Erythroblast (primary cell): ENCODE results near the gene ZNF337.
"Not testable (repeated sequence)": the region's sequence is repeated elsewhere in the genome, so short reads cannot be mapped to it uniquely, and the experiment has no call there.

Experiments
- DNase-seq, 2 experiments: peaks; one replicate each; lab custom pipeline; 2025; lab: John Stamatoyannopoulos, UW
- GATA1 ChIP-seq: IDR thresholded peaks from 2 replicates; pipeline ENCODE4 v1.6.1; 2011; ENCODE audit warnings: low read depth, mild to moderate bottlenecking, control low read depth, low read length, moderate library complexity
- POLR2A ChIP-seq: IDR thresholded peaks from 2 replicates; pipeline ENCODE4 v1.6.1; 2011; ENCODE audit warnings: mild to moderate bottlenecking, low read length

Gene ZNF337

DNA sequence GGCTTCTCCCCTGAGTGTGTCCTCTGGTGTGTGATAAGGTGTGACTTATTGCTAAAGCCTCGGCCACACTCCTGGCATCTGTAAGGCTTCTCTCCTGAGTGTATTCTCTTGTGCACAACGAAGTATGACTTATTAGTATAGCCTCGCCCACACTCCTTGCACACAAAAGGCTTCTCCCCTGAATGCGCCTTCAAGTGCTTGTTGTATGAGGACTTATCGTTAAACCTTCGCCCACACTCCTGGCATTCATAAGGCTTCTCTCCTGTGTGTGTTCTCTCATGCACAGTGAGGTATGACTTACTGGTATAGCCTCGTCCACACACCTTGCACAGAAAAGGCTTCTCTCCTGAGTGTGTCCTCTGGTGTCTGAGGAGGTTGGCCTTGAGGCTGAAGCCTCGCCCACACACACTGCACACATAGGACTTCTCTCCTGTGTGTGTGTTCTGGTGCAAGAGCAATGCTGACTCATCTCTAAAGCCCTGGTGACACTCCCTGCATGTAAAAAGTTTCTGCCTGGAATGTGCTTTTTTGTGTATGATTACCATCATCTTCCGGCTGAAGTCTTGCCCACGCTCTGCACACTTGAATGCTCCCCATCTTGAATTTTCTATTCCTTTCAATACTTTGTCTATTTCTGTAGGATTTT, 20.4 kb downstream of the ZNF337 start:
- DNase-seq = peak in 1 of 2 experiments; percentile 8

DNA sequence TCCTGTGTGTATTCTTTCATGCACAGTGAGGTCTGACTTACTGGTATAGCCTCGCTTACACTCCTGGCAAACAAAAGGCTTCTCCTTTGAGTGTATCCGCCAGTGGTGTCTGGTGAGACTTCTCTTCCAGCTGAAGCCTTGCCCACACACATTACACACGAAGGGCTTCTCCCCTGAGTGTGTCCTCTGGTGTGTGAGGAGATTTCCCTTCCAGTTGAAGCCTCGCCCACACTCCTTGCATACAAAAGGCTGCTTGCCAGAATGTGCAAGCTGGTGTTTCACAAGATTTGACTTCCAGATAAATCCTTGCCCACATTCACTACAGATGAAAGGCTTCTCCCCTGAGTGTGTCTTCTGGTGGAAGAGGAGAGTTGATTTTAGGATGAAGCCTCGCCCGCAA, 21.5 kb downstream of the ZNF337 start:
- TF ChIP-seq GATA1 = no peak
- TF ChIP-seq POLR2A = no peak
- no peak for DNase-seq

More for the DNA sequence above, 20.4 kb downstream of the ZNF337 start:
- no peak for TF ChIP-seq POLR2A
- TF ChIP-seq GATA1 = no peak

GRCh38 chr20:25672659-25673235, 23.9 kb downstream of the ZNF337 start:
- DNase-seq = no peak
- TF ChIP-seq POLR2A (no peak), GATA1 (no peak)

DNA sequence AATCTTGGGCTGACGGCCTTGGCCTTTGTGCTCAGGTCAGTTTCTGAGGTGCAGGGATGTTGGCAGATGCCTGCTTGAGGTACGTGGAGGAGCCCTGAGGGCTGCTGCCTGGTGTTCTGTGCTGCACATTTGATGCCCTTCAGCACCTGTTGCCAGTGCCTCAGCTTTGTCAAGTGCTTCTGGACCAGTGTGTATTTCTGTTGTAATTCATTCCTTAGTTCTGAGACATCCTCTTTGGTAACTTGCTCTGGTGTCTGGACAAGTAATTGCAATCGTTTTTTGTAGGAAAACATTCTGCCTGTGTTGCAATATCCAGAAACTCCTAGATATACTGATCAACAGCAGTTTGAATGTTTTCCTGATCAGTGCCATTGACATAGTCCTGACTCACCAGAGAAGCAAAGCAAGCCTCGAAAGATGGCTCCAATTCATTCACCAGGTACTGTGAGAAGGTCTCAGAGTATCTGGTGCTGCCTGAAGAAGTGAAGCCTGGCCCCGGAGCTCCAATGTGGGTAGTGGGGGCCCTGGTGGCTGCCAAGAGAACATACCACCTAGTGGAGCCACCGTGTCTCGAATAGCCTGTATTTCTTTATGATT, 26.7 kb downstream of the ZNF337 start:
- DNase-seq = peak in 1 of 2 experiments; percentile 6
- TF ChIP-seq POLR2A (no peak), GATA1 (no peak)

DNA sequence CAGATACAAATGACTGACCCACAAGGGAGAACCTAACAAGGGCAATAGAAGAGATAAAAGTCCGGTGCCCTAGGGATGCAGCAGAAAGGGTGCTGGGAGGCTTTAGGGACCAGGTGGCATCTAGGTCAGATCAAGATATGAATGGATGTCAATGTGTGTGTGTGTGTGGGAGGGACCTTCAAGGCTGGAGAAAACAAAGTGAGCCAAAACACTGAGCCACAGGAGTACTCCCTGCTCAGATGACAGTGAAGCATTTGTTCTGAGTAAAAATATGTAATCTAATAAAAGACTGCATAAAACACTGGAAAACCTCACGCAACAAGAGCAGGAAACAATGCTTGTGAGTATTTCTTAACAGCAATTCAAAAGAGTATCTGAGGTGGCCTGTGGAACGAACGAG, 28.2 kb downstream of the ZNF337 start:
- TF ChIP-seq POLR2A (no peak), GATA1 (no peak)
- no peak for DNase-seq

- no peak for DNase-seq
- TF ChIP-seq POLR2A = no peak
- TF ChIP-seq GATA1 = no peak
Measured at GRCh38 chr20:25659999-25660398, 36.7 kb downstream of the ZNF337 start.

- DNase-seq = no peak
- TF ChIP-seq GATA1 (no peak), POLR2A (no peak)
Measured at GRCh38 chr20:25654487-25654886, 42.2 kb downstream of the ZNF337 start.

DNA sequence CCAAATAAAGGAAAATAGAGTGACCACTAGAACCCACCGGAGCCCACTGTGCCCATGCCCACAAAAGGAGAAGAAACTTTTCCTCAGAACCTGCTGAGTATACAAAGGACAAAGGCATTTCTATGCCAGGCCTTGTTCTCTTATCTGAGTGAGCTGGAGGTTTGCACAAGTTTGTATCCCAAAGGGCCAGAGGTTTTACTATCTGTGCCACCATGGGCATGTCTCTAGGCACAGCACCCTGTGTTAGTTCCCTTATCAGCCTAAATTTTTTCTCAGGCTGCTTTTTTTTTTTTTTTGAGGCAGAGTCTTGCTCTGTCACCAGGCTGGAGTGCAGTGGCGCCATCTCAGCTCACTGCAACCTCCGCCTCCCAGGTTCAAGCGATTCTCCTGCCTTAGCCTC, 43.8 kb downstream of the ZNF337 start:
- peak; percentile 13 to 69 for DNase-seq

DNA sequence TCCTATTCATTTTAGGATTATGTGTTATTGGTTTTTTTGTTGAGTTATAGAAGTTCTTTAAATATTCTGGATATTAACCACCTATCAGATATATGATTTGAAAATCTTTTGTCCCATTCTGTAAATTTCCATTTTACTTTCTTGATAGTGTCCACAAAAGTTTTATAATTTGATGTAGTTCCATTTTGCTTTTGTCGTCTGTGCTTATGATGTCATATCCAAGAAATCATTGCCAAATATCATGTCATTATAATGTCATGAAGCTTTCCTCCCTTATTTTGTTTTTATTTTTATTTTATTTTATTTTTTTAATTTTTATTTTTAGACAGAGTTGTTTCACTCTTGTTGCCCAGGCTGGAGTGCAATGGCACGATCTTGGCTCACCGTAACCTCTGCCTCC, 51.8 kb downstream of the ZNF337 start:
- no peak for TF ChIP-seq GATA1
- DNase-seq = no peak

- no peak for TF ChIP-seq GATA1
- TF ChIP-seq POLR2A = no peak
- DNase-seq = no peak
Measured at GRCh38 chr20:25643716-25644115, 52.9 kb downstream of the ZNF337 start.

GRCh38 chr20:25637247-25637646, 59.4 kb downstream of the ZNF337 start:
- no peak for DNase-seq
- TF ChIP-seq POLR2A = no peak
- no peak for TF ChIP-seq GATA1

- TF ChIP-seq GATA1 = no peak
- no peak for TF ChIP-seq POLR2A
- DNase-seq = no peak
Measured at GRCh38 chr20:25632940-25633790, 63.5 kb downstream of the ZNF337 start.

GRCh38 chr20:25630615-25631014, 66.0 kb downstream of the ZNF337 start:
- not testable (repeated sequence) for DNase-seq

- no peak for DNase-seq
- TF ChIP-seq GATA1 (no peak), POLR2A (no peak)
Measured at GRCh38 chr20:25629816-25630499, 66.7 kb downstream of the ZNF337 start.
